ENCODE measurements around the gene AFAP1.

GRCh38 chr4:7762376-7763030 is 177.2 kb downstream of the AFAP1 start:
- TF ChIP-seq POLR2A (IDR thresholded peaks at IDR 0.05): no peak
- no peak for TF ChIP-seq CTCF (IDR thresholded peaks at IDR 0.05)
